Stimulated activated CD4-positive, alpha-beta T cell treated with anti-CD3 and anti-CD28 coated beads, TNF-alpha, amount 100 ng/mL, for 48 hours (primary cell): ENCODE measurements around the gene GTPBP3.
A peak's percentile ranks its signal among the peaks of the same experiment; 100 is the strongest.
"Not testable (repeated sequence)": the region's sequence is repeated elsewhere in the genome, so short reads cannot be mapped to it uniquely, and the experiment has no call there.

ENCODE experiments used
- DNase-seq, 3 donors: peaks; one replicate each; pipeline ENCODE4 v3.0.0-alpha.2; 2020; ENCODE audit warnings: low read depth in 3 of 3

GTPBP3 gene, protein sequence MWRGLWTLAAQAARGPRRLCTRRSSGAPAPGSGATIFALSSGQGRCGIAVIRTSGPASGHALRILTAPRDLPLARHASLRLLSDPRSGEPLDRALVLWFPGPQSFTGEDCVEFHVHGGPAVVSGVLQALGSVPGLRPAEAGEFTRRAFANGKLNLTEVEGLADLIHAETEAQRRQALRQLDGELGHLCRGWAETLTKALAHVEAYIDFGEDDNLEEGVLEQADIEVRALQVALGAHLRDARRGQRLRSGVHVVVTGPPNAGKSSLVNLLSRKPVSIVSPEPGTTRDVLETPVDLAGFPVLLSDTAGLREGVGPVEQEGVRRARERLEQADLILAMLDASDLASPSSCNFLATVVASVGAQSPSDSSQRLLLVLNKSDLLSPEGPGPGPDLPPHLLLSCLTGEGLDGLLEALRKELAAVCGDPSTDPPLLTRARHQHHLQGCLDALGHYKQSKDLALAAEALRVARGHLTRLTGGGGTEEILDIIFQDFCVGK

DNA sequence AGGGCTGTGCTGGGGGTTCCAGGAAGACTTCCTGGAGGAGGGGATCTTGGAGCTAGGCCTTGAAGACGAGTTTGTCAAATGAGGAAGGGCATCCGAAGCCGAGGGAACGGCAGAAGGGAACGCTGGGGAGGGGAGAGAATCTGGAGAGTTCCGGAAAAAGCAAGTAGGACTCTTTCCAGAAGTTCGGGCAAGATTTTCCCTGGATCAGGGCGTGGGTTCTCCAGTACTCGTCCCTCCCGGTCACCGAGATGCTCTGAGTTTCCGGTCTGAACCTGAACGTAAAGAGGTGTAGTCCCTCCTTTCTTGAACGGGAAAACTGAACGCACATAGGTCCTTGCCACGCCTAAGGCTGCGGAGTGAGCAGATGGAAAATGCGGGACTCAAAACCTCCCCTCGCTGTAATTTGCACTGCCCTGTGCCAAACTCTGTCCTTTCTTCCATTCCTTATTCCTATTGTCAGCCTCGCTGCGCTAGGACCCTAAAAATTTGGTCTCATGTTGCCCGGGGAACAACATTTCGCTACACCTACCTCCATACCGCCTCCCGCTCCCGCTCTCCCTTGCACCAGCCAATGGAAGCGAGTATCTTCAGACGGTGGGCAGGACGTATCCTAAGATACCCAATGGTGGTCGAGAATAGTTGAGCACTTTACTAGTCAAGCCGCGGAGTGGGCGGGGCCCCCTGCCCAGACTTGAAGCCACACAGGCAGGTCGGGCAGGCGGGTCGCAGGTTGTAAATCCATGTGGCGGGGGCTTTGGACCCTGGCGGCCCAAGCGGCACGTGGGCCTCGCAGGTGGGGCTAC is at the start of gene GTPBP3:
TSS of gene GTPBP3 (plus strand) at position 682 of the 803 bp plus-strand sequence. CDS start at position 741, 59 bp downstream.
- DNase-seq = peak; percentile 92 to 96 (median 95)

DNA sequence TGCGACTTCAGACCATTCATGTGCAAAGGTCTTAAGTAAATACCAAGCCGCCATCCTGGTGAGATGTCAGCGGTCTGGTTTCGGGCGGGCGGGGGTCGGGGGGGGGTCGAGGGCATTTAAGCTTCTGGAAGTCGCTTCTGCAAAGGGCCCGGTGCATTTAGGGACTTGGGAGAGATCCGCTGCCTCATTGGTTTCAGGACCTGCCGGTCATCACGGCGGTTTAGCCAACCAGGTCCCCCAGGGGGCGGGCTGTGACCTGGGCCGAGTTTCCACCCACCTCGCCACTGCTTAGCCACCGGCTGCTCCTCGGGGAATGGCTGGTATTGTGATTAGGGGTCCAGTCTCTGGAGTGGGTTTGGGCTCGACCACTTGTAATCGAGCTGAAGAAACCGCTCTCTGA is 47.9 kb upstream of the GTPBP3 start:
- peak; percentile 40 to 55 (median 55) for DNase-seq

DNA sequence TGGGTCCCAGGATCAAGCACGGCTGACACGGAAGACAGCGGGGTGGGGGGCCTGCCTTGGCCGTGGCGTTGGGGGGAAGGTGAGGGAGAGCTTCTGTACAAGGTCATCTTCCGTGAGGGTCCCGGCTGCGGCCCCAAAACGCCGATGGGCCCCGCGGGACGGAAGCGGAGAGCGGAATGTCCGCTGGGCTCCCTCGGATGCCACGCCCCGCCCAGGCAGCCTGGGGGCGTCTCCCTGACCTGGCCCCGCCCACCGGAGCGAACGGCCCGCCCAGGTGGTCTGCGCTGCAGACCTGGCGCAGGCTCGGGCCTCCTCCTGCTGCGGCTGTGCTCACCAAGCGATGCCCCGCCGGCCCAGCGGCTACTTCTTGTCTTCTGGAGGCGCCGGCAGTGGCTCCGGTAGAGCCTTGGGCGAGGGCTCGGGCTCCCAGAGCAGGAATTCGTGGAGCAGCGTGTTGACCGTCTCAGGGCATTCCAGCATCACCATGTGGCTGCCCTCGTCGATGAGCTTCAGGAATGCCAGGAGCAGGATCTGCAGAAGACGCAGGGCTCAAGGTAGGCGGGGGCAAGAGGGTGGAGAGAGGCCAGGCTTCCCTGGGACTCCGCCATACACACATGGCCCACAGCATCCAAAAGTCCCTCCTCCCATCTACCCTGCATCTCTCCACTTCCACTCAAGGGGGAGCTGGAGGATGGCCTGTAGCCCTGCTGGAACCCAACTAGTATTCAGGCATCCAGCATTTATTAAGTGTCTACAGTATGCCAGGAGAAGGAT is 44.9 kb upstream of the GTPBP3 start:
- peak; percentile 60 to 82 (median 66) for DNase-seq

DNA sequence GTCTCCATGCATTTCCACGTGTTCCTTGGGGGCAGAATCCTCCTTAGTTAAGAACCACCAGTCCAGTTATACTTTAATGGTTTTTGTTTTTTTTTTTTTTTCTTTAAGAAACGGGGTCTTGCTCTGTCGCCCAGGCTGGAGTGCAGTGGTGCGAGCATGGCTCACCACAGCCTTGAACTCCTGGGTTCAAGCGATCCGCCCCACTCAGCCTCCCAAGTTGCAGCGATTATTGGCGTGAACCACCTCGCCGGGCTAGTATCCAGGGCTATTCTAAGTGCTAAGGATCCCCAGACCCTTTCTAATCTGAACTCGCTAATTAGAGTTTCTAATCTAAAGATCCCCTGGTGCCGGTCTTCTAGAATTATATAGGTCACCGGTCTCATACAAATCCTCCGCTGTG is 43.7 kb upstream of the GTPBP3 start:
- DNase-seq = no peak

DNA sequence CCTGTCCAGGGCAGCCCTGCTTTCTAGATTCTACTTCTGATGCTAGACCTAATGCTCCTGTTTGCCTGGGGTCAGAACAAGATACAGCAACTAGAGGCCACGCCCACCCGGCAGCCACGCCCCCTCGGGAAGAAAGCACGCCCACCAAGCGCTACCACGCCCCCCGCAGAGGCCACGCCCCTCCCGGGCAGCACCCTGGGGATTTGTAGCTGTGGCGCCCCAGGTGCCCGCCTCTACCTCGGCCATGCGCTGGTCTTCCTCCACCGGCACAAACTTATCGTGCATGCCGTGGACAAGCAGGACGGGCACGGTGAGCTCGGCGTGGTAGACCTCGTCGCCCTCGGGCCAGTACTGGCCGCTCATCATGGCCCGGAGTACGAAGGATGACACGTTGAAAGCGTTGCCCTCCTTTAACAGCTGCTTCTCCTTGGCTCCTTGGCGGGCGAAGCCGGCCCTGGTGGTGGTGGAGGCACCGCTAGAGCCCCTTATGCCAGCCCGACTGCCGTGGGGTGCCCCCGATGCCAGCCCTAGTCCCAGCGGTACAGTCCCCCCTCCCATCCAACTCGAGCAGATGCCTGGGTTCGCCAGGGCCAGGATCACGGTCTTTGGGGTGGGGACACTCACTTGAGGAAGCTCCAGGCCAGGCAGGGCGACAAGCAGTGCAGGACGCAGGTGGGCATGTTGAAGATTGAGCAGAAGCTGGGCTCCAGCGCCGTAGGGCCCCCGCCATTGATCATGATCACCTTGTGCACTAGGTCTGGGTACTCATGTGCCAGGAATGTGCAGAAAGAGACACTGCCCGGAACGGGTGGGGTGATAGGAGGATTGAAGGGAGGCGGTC is 43.1 kb upstream of the GTPBP3 start:
- peak; percentile 48 to 67 (median 49) for DNase-seq

DNA sequence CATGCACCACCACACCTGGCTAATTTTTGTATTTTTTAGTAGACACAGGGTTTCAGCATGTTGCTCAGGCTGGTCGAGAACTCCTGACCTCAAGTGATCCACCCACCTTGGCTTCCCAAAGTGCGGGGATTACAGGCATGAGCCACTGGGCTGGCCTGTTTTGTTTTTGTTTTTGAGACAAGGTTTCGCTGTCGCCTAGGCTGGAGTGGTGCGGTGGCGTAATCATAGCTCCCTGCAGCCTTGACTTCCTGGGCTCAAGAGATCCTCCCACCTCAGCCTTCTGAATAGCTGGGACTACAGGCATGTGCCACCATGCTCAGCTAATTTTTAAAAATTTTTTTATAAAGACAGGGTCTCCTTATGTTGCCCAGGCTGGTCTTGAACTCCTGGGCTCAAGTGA is 41.8 kb upstream of the GTPBP3 start:
- DNase-seq = not testable (repeated sequence)

DNA sequence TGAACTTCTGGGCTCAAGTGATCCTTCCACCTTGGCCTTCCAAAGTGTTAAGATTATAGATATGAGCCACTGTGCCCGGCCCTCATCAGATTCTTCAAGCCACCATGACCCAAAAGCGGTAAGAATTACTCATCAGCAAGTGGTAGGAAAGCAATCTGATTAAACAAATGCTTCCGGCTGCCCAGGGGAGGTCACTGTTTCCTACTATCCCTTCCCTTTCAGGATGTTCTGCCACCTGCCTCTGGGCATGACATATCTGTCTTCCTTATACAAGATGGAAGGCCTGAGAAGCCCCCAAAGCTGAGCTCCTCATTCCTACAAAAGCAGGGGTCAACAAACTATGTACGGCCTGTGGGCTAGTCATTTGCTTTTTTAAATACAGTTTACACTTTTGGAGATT is 41.1 kb upstream of the GTPBP3 start:
- DNase-seq = no peak

DNA sequence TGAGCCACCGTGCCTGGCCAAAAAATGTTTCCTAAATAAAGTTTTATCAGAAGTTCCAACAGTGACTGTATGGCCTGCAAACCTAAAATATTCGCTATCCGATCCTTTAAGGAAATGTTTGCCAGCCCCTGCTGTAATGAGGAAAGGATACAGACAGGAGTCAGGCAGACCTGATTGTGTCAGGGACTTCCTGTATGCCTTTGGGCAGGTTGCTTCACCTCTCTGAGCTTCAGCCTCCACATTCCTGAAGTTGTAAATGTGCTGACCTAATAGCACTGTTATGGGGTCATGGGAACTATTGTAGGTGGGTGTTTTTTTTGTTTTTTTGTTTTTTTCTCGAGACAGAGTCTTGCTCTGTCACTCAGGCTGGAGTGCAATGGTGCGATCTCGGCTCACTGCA is 40.4 kb upstream of the GTPBP3 start:
- no peak for DNase-seq

DNA sequence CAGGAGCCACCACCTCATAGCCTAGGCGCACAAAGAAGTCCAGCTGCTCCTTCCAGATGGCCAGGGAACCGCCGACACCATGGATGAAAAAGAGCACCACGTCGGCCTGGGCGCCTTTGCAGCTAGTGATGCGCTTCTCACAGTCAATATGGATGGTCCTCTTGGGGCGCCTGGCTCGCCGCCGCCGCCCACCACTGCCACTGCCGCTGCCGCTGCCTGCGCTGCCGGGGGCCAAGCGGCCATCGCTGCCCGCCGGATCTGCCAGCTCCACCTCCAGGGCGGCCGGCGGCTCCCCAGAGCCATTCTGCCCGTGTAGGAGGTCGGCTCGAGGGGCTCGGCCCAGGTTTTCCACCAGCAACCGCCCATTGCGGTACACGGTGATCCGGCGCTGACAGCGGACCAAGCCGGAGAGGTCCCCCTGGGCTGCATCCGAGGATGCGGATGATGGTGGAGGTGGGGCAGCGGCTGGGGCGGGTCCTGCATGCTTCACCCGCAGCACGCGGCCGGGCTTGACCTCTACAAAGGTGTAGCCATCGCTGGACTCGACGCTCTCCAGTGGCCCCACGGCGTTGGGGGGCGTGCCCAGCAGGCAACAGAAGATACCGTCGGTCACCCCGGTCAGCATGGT is 36.2 kb upstream of the GTPBP3 start:
- DNase-seq = no peak

DNA sequence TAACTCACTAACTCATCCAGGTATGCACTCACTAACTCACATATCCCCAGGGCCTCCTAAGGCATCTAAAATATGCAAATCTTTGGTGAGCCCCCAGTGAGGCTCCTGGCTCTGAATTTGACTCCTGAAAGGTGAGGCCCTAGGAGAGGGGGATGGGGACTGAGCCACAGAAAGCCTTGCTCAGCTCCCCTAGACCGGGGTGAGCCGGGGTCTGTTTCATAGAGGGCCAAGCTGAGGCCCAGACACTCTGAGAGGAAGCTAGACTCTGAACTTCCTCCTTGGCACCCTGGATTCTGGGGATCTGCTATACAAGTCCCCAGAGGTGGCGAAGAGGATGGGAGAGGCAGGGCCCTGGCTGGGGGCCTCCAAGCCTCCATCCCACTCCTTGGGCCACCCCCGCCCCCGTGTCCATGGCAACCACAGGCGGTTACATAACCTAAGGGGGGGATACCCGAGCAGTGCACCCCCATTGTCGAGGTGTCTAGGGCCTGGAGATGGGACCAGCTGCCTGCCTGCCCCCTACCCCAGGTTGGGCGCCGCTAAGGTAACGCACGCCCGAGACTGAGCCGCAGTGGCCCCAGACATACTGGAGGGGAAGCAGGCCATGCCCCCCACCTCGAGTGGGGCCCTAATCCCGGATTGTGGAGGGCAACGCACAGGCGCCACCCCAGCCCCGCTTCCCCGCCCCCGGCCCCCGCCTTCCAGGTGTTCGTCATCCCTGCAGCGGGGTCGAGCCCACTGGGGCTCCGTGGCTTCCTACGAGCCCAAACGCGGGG is 34.8 kb upstream of the GTPBP3 start:
- no peak for DNase-seq

DNA sequence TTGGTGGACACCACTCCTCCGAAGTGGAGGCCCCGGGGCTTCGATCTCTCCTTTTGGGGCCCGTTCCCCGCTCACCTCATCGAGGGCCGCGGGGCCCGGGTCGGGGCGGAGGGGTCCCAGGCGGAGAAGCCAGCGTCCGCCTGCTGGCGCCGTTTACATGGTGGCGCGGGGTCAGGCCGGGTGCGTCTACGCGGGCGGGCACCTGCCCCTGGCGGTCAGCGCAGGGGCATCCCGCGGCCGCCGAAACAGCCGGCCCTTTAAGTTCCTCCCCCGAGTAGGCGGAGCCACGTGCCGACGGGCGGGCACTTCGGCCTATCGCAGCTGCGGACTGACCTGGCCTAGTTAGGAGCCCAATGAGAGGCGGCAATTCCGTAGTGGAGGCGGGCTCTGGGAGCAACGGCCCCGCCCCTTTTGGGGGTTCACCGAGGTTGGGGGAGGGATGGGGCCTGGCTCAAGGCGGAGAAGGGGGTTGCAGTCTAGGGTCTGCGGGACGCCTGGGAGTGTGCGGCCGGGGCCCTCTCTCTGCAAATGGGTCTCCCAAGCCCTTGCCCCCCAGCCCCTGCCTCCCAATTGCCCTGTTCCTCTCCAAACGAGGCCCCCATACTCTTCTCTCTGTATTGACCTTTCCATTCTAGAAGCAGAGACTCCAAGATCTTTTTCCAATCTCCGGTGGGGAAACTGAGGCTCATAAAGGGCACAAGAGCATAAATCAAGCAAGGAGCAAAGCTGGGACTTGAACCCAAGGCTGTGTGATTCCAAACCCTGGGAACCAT is 34.0 kb upstream of the GTPBP3 start, which contains the start of gene ABHD8:
TSS of gene ABHD8 (minus strand) at position 259 of the 773 bp plus-strand sequence. CDS start 1,809 bp downstream, outside the sequence.
- peak; percentile 87 to 95 (median 92) for DNase-seq

DNA sequence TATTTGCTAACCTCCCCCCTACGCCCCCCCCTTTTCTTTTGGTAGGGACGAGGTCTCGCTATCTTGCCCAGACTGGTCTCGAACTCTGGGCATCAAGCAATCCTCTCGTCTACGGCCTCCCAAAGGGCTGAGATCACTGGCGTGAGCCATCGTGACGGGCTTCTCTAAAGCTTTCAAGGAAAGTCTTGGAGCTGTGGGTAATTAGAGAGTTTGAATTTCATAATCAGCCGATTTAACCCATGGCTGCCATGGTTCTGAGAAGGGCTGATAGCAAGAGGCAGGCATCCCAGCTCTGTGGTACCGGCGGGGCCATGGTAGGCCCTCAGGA is 33.4 kb upstream of the GTPBP3 start:
- DNase-seq = no peak

DNA sequence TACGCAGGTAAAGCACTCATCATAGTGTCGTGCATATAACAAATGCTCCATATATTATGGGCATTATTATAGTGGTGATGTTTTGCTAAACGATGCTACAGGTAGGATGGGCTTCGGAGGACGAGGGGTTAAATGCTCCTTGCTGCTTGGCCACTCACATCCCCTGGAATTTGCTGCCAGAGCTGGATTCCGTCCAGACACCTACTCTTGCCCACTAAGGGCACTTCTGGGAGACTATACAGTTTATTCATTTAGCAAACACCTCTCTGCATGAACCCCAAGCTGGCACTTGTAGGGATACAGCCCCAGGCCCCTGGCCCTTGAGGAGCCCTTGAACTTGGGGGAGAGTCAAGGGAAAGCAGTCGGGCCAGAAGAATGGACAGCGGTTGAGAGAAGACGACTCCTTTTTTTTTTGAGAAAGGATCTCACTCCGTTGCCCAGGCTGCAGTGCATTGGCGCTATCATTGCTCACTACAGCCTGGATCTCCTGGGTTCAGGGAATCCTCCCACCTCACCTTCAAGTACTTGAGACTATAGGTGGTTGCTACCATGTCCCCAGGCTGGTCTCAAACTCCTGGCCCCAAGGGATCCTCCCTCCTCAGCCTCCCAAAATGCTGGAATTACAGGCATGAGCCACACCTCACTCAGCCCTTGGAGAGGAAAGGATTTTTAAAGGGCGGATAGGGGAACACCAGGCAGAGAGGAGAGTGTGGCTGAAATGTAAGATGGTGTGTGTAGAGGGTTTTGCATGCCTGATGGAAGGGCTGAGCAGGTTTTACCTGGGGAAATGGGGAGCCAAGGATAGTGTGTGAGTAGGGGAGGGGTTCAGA is 32.8 kb upstream of the GTPBP3 start:
- no peak for DNase-seq

DNA sequence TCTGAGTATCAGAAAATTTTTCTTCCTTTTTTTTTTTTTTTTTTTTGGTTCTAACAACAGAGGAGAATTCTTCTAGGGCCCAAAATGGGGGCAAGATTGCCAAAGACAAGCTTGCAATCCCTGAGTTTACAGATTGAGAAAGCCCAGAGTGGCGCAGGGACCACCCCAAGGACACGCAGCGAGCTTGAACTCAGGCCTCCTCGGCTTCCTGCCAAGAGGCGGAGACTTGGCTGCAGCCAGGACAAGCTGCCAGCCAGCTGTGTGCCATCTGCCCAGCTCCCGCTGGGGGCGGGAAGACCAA is 32.2 kb upstream of the GTPBP3 start:
- DNase-seq = no peak

DNA sequence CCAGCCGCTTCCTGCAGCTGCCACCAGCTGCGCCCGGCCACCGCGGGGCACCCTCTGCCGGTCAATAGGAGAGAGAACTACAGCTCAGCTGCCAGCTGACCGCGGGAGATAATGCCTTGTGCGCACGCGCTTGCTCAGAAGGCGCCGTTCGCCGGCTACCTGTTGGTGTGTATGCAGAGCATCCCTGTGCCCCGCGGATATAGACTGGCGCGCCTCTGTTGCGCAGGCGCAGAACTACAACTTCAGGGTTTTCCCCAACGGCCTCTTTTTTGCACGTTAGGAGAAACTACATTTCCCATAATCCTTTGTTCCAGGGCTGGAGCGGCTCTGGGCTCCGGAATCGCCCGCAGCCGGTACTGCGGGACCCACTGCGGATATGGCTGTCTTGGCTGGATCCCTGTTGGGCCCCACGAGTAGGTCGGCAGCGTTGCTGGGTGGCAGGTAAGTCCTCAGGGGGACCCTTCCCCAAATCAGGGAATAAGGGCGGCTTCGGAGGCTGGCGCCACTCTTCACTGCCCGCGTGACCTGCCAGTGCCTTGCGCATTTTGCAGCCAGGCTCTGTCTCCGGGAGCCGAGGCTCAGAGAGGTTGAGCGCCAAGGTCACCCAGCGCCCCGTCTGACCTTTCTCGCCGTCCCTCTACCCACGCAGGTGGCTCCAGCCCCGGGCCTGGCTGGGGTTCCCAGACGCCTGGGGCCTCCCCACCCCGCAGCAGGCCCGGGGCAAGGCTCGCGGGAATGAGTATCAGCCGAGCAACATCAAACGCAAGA is 31.7 kb upstream of the GTPBP3 start, which contains the start of gene MRPL34:
TSS of gene MRPL34 (plus strand) at position 356 of the 768 bp plus-strand sequence. CDS start at position 377, 21 bp downstream.
- DNase-seq = peak; percentile 87 to 95 (median 89)

DNA sequence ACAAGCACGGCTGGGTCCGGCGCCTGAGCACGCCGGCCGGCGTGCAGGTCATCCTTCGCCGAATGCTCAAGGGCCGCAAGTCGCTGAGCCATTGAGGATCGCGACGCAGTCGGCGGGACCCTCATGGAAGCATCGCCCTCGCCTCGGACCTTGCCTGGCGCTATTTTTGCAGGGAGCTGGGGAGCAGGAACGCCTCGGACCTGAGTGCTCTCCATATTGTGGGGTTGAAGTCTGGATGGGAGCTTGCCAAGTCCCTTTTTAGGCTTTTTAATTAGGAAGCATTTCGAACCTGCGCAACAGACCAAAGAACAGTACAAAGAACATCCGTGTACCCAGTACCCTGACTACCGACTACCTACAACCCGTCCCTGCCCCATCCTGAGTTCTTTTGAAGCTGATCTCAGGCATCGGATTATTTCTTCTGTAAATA is 31.1 kb upstream of the GTPBP3 start:
- no peak for DNase-seq

DNA sequence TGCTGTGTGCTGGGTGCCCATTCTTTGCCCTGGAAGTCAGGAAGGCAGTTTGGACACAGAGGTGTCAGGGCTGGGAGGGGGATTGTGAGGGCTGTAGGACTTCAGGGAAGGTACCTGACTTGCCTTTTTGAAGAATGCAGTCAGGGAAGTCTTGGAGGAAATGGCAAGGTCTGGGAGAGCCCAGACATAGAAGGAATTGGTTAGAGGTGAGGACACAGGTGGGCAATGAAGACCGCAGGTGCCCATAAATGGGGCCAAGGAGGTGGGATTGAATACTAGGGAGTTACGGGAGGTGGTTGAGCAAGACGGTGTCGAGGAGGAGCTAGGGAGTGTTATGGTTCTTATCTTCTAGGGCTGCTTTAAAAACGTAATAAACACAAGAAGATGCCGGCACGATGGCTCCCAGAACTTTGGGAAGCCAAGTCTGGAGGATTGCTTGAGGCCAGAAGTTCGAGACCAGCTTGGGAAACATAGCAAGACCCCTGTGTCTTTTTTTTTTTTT is 29.4 kb upstream of the GTPBP3 start:
- DNase-seq = no peak
